SK-N-SH (cell line): ENCODE measurements around the gene LRRC27. TPM values are rescaled to one million over a fixed set of nuclear protein-coding genes. Genes with fewer than 3 reads are reported as not detected.

Experiments
- CTCF ChIA-PET: fragments of 300-600, 350-600 bp; formaldehyde crosslinking; extraction: SDS; loops from one replicate; lab custom pipeline; 2021; lab: Yijun Ruan, JAX
- POLR2A ChIA-PET: fragments of 350-600 bp; sonication (Branson Sonifier 250); formaldehyde crosslinking; extraction: SDS; loops from one replicate; lab custom pipeline; 2020; ENCODE audit warnings: antibody characterized with exemption, inconsistent platforms; lab: Yijun Ruan, JAX
- DNase-seq: peaks from one replicate; pipeline ENCODE4 v3.0.0; 2012
- H2AFZ ChIP-seq: fragments of 200-600 bp; sonication (generic); 2 replicates; pipeline ENCODE4 v1.8.1; 2016; ENCODE audit warnings: antibody characterized with exemption, mild to moderate bottlenecking, low read depth
- H3F3A ChIP-seq: fragments of 200-600 bp; sonication (generic); replicated peaks from 2 replicates; pipeline ENCODE3; 2016; ENCODE audit warnings: antibody characterized with exemption, mild to moderate bottlenecking; ENCODE audit not compliant: insufficient read depth
- H3K27ac ChIP-seq, 2 experiments: fragments of 200-500 bp in 1 of 2; fragments of 200-600 bp in 1 of 2; sonication (Bioruptor generic) in 1 of 2; sonication (generic), shearing (Covaris generic) in 1 of 2; 2 replicates each; pipeline versions ENCODE4 v1.5.1 to v1.6.1; 2014 to 2016; ENCODE audit warnings: low read depth in 2 of 2, inconsistent platforms in 1 of 2, low read length in 1 of 2, mild to moderate bottlenecking in 1 of 2, mixed read lengths in 1 of 2
- H3K27me3 ChIP-seq: fragments of 200-600 bp; sonication (generic), shearing (Covaris generic); 2 replicates; pipeline ENCODE4 v1.6.1; 2016; ENCODE audit warnings: mixed run types; ENCODE audit not compliant: insufficient read depth
- H3K36me3 ChIP-seq, 2 experiments: fragments of 200-500 bp in 1 of 2; fragments of 200-600 bp in 1 of 2; sonication (Bioruptor generic) in 1 of 2; sonication (generic) in 1 of 2; replicated peaks in 1 of 2; 2 replicates each; pipeline versions ENCODE3 to v1.5.1; 2014 to 2016; ENCODE audit warnings: low read length in 1 of 2, mild to moderate bottlenecking in 1 of 2; ENCODE audit not compliant: insufficient read depth in 2 of 2, control insufficient read depth in 1 of 2
- H3K4me1 ChIP-seq, 2 experiments: fragments of 200-500 bp in 1 of 2; fragments of 200-600 bp in 1 of 2; sonication (Bioruptor generic) in 1 of 2; sonication (generic), shearing (Covaris generic) in 1 of 2; 2 replicates each; pipeline versions ENCODE4 v1.5.1 to v1.6.1; 2014 to 2016; ENCODE audit warnings: low read depth in 1 of 2, low read length in 1 of 2, mixed run types in 1 of 2; ENCODE audit not compliant: insufficient read depth in 2 of 2, control insufficient read depth in 1 of 2
- H3K4me2 ChIP-seq: fragments of 200-600 bp; sonication (generic), shearing (Covaris generic); 2 replicates; pipeline ENCODE4 v1.6.1; 2017; ENCODE audit warnings: mixed run types
- H3K4me3 ChIP-seq, 2 experiments: fragments of 200-500 bp in 1 of 2; fragments of 200-600 bp in 1 of 2; sonication (Bioruptor generic) in 1 of 2; sonication (generic), shearing (Covaris generic) in 1 of 2; 2 replicates each; pipeline versions ENCODE4 v1.5.1 to v1.8.1; 2014 to 2016; ENCODE audit warnings: low read depth in 2 of 2, inconsistent platforms in 1 of 2, low read length in 1 of 2, mild to moderate bottlenecking in 1 of 2, mixed read lengths in 1 of 2, moderate library complexity in 1 of 2
- H3K79me2 ChIP-seq: fragments of 200-600 bp; sonication (generic); 2 replicates; pipeline ENCODE4 v1.8.1; 2017; ENCODE audit warnings: mild to moderate bottlenecking; ENCODE audit not compliant: insufficient read depth
- H3K9ac ChIP-seq: fragments of 200-600 bp; sonication (generic); 2 replicates; pipeline ENCODE4 v1.6.1; 2017; ENCODE audit warnings: mixed run types
- H3K9me2 ChIP-seq: fragments of 200-600 bp; sonication (generic); 2 replicates; pipeline ENCODE4 v1.6.1; 2017; ENCODE audit warnings: mixed run types
- H3K9me3 ChIP-seq: fragments of 200-600 bp; sonication (generic); 2 replicates; pipeline ENCODE4 v1.6.1; 2017; ENCODE audit warnings: mixed run types, mild to moderate bottlenecking, moderate library complexity
- H4K20me1 ChIP-seq: fragments of 200-600 bp; sonication (generic); 2 replicates; pipeline ENCODE4 v1.6.1; 2017; ENCODE audit warnings: mild to moderate bottlenecking, mixed run types; ENCODE audit not compliant: insufficient read depth
- GATA2 ChIP-seq: sonication (generic); formaldehyde crosslinking; IDR thresholded peaks from 2 replicates; pipeline ENCODE4 v1.5.0; 2020; ENCODE audit warnings: mild to moderate bottlenecking, missing genetic modification reagents
- IRF3 ChIP-seq: fragments of 150-350 bp; IDR thresholded peaks from 2 replicates; pipeline ENCODE4 v1.6.1; 2016; ENCODE audit warnings: mild to moderate bottlenecking, low read depth, low read length
- JUND ChIP-seq: IDR thresholded peaks from 2 replicates; pipeline ENCODE4 v1.4.0; 2012
- RXRA ChIP-seq: IDR thresholded peaks from 2 replicates; pipeline ENCODE4 v1.4.0; 2012; ENCODE audit warnings: low read depth, mild to moderate bottlenecking, borderline replicate concordance
- SMC3 ChIP-seq: IDR thresholded peaks from 2 replicates; pipeline ENCODE4 v1.6.1; 2012; ENCODE audit warnings: low read depth, low read length, improper control_type of control experiment
- TAF1 ChIP-seq: IDR thresholded peaks from 2 replicates; pipeline ENCODE4 v1.6.1; 2012; ENCODE audit warnings: low read depth, mild to moderate bottlenecking, low read length, moderate library complexity, borderline replicate concordance
- TEAD4 ChIP-seq: IDR thresholded peaks from 2 replicates; pipeline ENCODE4 v1.4.0; 2012; ENCODE audit warnings: mild to moderate bottlenecking, borderline replicate concordance; ENCODE audit not compliant: insufficient read depth
- USF1 ChIP-seq: IDR thresholded peaks from 2 replicates; pipeline ENCODE4 v1.4.0; 2012; ENCODE audit warnings: low read depth, borderline replicate concordance
- WGBS: methylation state at CpG from one replicate; pipeline ENCODE4 v1.1.6; 2017; ENCODE audit warnings: low lambda C conversion rate; 5-methylcytosine and 5-hydroxymethylcytosine counted together
- polyA plus RNA-seq, 3 experiments: library from polyadenylated mRNA; depleted of rRNA; stranded (reverse); fragments of >200 nt; gene quantifications; 2 replicates each; pipeline ENCODE4 v1.2.3, GENCODE V29; 2012
- TF ChIP-seq, protein P1 (sequence below): fragments of 200-600 bp; sonication (generic); IDR thresholded peaks from 2 replicates; pipeline ENCODE4 v1.6.1; 2017; ENCODE audit warnings: antibody characterized with exemption, mild to moderate bottlenecking, moderate library complexity

Gene LRRC27
- polyA plus RNA-seq, 1 of the 3 experiments (the other 2 are of a cell fraction), result 10.0 TPM

DNA sequence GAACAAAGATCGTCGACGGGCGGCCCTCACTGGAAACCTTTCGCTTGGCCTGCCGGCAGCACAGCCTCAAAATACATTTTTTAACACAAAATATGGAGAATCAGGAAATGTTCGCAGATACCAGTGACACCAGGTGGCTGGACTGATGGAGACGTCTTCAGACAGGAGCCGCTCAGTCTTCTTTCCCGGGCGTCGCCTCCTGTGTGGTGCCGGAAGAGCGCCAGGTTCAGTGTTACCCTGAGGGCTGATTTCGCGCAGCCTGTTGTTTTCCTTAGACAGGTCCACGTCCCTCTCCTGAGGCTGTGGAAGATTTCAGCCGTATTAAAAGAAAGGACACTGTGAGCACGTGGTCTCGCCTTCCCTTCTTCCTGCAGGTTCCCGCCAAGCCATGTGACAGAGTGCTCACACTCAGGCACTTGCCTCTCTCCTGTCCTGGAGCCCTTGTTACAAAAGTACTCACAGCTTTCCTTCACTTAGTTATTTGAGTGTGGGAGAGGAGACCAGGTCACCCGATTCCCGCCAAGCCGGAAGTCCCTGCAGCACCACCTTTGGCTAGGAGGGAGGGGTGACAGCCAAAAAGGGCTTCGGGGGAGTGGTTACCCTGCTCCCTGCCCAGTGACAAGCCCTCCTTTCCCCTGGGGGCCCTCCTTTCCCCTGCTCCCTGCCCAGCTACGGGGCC is 43.3 kb downstream of the LRRC27 start:
- 91% methylated on average over 26 of the region's 26 CpGs for WGBS
- H3K36me3 ChIP-seq, result no peaks in the 10 kb centered on the region
- no peaks in the 10 kb centered on the region for H3K4me1 ChIP-seq
- H3K4me3 ChIP-seq, result no peak overlapping the region
- no peaks in the 10 kb centered on the region for H3F3A ChIP-seq
- no peaks in the 10 kb centered on the region for H3K9me3 ChIP-seq
- H2AFZ ChIP-seq, result no peak overlapping the region
- no peaks in the 10 kb centered on the region for H3K79me2 ChIP-seq
- H3K9me2 ChIP-seq, result no peaks in the 10 kb centered on the region
- no peak overlapping the region for H3K27ac ChIP-seq
- H4K20me1 ChIP-seq, result no peaks in the 10 kb centered on the region
- TF ChIP-seq GATA2 (CRISPR knock-in tag), result no peak
- TF ChIP-seq JUND, result no peak
- TF ChIP-seq RXRA, result no peak
- no peak for TF ChIP-seq TEAD4
- no peak for TF ChIP-seq USF1
- no peak for TF ChIP-seq SMC3
- H3K4me2 ChIP-seq, result no peak overlapping the region
- no peaks in the 10 kb centered on the region for H3K27me3 ChIP-seq
- H3K9ac ChIP-seq, result no peak overlapping the region
- POLR2A ChIA-PET, result no interaction called here
- no peak for DNase-seq
- CTCF ChIA-PET, result no interaction called here

DNA sequence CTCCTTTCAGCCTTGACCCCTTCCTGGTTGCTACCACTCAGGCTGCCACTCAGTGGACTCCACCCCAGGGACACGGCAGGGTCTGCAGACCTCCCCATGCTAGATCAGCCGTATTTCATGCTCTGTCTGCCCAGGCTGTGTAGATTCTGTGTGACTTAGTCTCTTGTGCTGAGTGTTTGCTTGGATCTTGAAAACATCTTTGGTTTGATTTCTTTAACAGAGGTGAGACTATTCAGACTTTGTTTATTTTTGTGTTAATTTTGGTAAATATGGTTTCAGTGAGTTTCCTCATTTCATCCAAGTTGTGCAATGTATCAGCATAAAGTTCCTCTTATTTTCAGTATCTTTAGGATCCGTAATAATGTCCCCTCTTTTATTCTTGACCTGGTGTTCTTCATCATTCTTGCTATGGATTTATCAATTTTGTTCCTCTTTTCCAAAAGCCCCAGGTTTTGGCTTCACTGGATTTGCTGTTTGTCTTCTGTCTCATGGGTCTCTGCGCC is 43.9 kb downstream of the LRRC27 start:
- no peak for DNase-seq
- Histone ChIP-seq H4K20me1 (no peaks in the 10 kb centered on the region), H3K9ac (no peak overlapping the region), H3K27me3 (no peaks in the 10 kb centered on the region), H3K9me2 (no peaks in the 10 kb centered on the region), H3K4me3 (no peak overlapping the region), H3K36me3 (no peaks in the 10 kb centered on the region), H3K79me2 (no peaks in the 10 kb centered on the region), H3K4me1 (no peaks in the 10 kb centered on the region), H3K27ac (no peak overlapping the region)
- 73% methylated on average over 4 of the region's 4 CpGs for WGBS
- TF ChIP-seq, protein P1, sequence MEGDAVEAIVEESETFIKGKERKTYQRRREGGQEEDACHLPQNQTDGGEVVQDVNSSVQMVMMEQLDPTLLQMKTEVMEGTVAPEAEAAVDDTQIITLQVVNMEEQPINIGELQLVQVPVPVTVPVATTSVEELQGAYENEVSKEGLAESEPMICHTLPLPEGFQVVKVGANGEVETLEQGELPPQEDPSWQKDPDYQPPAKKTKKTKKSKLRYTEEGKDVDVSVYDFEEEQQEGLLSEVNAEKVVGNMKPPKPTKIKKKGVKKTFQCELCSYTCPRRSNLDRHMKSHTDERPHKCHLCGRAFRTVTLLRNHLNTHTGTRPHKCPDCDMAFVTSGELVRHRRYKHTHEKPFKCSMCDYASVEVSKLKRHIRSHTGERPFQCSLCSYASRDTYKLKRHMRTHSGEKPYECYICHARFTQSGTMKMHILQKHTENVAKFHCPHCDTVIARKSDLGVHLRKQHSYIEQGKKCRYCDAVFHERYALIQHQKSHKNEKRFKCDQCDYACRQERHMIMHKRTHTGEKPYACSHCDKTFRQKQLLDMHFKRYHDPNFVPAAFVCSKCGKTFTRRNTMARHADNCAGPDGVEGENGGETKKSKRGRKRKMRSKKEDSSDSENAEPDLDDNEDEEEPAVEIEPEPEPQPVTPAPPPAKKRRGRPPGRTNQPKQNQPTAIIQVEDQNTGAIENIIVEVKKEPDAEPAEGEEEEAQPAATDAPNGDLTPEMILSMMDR, result no peak
- TF ChIP-seq TAF1 (no peak), IRF3 (no peak)
- TF ChIP-seq, all 33 proteins: peak for 0
- no peaks in the 10 kb centered on the region for H3F3A ChIP-seq
- H3K9me3 ChIP-seq, result no peaks in the 10 kb centered on the region
- no peak overlapping the region for H3K4me2 ChIP-seq
- ChIA-PET POLR2A (no interaction called here), CTCF (interaction anchor here (1.0 kb wide), 2 partner anchors 14 to 16 kb away, joined by 3 read pairs; no protein-coding TSS in a partner anchor)
- no peak overlapping the region for H2AFZ ChIP-seq
